H1 (cell line): ENCODE data around the gene AGPAT4. TPM values are rescaled to one million over a fixed set of nuclear protein-coding genes. Genes with fewer than 3 reads are reported as not detected.

Experiments used
- KDM1A ChIP-seq: fragments of 200-600, 300-600 bp; sonication (generic); IDR thresholded peaks from 2 replicates; pipeline ENCODE4 v1.7.1; 2016; ENCODE audit warnings: mild to moderate bottlenecking, low read length, borderline replicate concordance
- ZNF274 ChIP-seq: IDR thresholded peaks from 2 replicates; pipeline ENCODE4 v1.7.0; 2012; ENCODE audit warnings: low read length, borderline replicate concordance; ENCODE audit errors: extremely low read depth
- polyA plus RNA-seq, 7 experiments: library from polyadenylated mRNA; depleted of rRNA in 3 of 7; stranded (reverse) in 5 of 7; unstranded in 2 of 7; fragments of >200 nt in 5 of 7; fragments of 200-250 nt in 2 of 7; gene quantifications; 1 replicate in 5 of 7; 2 replicates in 1 of 7; 4 replicates in 1 of 7; pipeline versions ENCODE4 v1.2.1 to v1.2.3, GENCODE V29; 2011 to 2013; ENCODE audit warnings: missing spikeins in 2 of 7, mixed read lengths in 2 of 7
- total RNA-seq: library from RNA; stranded (reverse); fragmentation: NEBNext Ultra II Directional; extraction: Animal tissue kit (Norgen Biotek cat#: 25700); gene quantifications from 2 replicates; pipeline ENCODE4 v1.2.1, GENCODE V29; 2021

Gene AGPAT4
- total and polyA plus RNA-seq, 2 of the 8 experiments (the other 6 are each of a cell fraction or from before 2014, with no cell fraction given), result 13.5 to 23.8 TPM

- no peak for TF ChIP-seq KDM1A
- no peak for TF ChIP-seq ZNF274
- TF ChIP-seq, all 59 proteins: peak for 0
These were observed 16.9 kb upstream of the AGPAT4 start (continued) for GRCh38 chr6:161290751-161291150.
